GM12874 (cell line): Measurements from ENCODE around the gene HS6ST3.

Source experiments
- TF ChIP-seq, protein P1 (sequence below): IDR thresholded peaks from 2 replicates; pipeline ENCODE4 v1.5.1; 2011; ENCODE audit warnings: low read depth, mild to moderate bottlenecking, control low read depth, low read length, moderate library complexity; ENCODE audit not compliant: insufficient read depth

The HS6ST3 gene

DNA sequence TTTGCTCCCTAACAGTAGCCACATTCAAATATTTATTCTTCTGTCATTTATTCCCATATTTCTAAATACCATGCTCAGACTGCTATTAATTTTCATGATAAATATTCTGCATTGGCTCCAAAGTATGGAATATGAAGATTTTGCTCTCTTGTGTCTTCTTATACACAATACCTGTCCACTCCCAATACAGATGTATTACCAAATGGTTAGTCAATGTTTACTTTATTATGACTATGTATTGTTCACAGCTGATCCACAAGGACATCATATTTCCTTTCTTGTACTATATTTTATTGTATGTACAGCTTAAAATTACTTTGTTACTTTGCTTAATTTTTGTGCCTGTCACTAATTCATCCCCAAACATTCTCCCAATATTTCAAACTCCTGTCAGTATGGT, 582.1 kb downstream of the HS6ST3 start:
- TF ChIP-seq, protein P1, sequence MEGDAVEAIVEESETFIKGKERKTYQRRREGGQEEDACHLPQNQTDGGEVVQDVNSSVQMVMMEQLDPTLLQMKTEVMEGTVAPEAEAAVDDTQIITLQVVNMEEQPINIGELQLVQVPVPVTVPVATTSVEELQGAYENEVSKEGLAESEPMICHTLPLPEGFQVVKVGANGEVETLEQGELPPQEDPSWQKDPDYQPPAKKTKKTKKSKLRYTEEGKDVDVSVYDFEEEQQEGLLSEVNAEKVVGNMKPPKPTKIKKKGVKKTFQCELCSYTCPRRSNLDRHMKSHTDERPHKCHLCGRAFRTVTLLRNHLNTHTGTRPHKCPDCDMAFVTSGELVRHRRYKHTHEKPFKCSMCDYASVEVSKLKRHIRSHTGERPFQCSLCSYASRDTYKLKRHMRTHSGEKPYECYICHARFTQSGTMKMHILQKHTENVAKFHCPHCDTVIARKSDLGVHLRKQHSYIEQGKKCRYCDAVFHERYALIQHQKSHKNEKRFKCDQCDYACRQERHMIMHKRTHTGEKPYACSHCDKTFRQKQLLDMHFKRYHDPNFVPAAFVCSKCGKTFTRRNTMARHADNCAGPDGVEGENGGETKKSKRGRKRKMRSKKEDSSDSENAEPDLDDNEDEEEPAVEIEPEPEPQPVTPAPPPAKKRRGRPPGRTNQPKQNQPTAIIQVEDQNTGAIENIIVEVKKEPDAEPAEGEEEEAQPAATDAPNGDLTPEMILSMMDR, result no peak

GRCh38 chr13:96673825-96674224, 583.9 kb downstream of the HS6ST3 start:
- TF ChIP-seq, protein P1, result no peak

DNA sequence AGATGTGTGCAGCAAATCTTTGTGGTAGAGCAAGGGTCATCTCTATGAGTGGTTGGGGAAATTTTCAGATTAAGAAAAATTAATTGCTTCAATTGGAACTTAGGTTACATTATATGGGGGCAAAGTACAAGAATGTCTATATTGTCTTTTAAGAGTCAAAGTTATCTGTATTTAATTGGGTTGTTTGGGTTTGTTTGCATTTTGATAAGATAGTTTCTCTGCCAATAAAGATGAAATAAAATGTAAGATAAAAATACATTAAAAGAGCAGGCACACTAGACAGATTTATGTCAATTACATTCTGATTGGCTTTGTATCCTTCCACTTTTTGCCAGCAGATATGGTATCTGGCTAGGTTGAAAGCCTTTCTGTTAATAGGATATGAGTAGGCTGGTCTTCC, 587.1 kb downstream of the HS6ST3 start:
- TF ChIP-seq, protein P1, result no peak

- TF ChIP-seq, protein P1, result no peak
These were observed 588.9 kb downstream of the HS6ST3 start for GRCh38 chr13:96678801-96679200.

- TF ChIP-seq, protein P1, result no peak
These were observed 591.0 kb downstream of the HS6ST3 start for GRCh38 chr13:96680898-96681297.

- TF ChIP-seq, protein P1, result no peak
These were observed 591.9 kb downstream of the HS6ST3 start for GRCh38 chr13:96681766-96682165.

DNA sequence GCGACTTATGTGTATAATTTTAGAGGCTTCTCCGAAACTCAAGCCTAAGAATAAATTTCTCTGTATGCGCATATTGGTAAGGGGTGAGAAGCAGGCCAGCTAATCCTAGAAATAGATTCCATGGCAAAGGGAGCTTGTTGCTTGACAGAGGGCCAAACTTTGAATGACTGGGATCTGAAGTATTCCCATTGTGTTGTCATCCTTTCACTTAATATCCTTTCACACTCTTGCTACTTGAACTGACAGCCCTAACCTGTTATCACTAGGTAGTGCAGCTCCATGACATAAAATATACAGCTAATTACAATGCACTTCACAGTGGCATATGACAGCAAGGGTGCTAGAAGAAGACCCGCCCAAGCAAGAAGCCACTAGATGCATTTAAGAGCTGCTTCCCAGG, 594.6 kb downstream of the HS6ST3 start:
- TF ChIP-seq, protein P1, result no peak

GRCh38 chr13:96684907-96685306, 595.0 kb downstream of the HS6ST3 start:
- TF ChIP-seq, protein P1, result no peak
